HG02571 (cell line): ENCODE results near the gene SLC26A11.
"Not testable (repeated sequence)": the region's sequence is repeated elsewhere in the genome, so short reads cannot be mapped to it uniquely, and the experiment has no call there.

Source experiments
- ATAC-seq: cut with Tn5 transposase; IDR thresholded peaks from one replicate; pipeline ENCODE4 v1.9.1; 2021; ENCODE audit warnings: mild to moderate bottlenecking, moderate library complexity; ENCODE audit not compliant: unreplicated experiment

Gene SLC26A11

GRCh38 chr17:80237386-80237785, 17.2 kb downstream of the SLC26A11 start:
- no peak for ATAC-seq

DNA sequence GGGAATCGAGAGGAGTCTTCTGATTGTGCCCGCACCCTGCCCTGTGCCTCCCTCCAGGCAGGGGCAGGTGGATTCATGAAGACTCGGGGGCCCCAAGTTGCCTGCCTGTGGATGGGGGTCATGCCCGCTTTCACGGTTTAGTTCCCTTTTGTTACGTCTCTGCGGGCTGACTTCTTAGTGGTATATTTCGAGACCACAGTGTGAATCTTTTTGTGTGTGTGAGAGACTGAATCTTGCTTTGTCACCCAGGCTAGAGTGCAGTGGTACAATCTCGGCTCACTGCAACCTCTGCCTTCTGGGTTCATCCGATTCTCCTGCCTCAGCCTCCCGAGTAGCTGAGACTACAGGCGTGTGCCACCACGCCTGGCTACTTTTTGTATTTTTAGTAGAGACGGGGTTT, 22.3 kb downstream of the SLC26A11 start:
- no peak for ATAC-seq

GRCh38 chr17:80243526-80244433, 23.6 kb downstream of the SLC26A11 start:
- ATAC-seq: no peak

- not testable (repeated sequence) for ATAC-seq
Observed at GRCh38 chr17:80244448-80244847, 24.2 kb downstream of the SLC26A11 start.

GRCh38 chr17:80244871-80245509, 24.8 kb downstream of the SLC26A11 start:
- ATAC-seq: no peak

DNA sequence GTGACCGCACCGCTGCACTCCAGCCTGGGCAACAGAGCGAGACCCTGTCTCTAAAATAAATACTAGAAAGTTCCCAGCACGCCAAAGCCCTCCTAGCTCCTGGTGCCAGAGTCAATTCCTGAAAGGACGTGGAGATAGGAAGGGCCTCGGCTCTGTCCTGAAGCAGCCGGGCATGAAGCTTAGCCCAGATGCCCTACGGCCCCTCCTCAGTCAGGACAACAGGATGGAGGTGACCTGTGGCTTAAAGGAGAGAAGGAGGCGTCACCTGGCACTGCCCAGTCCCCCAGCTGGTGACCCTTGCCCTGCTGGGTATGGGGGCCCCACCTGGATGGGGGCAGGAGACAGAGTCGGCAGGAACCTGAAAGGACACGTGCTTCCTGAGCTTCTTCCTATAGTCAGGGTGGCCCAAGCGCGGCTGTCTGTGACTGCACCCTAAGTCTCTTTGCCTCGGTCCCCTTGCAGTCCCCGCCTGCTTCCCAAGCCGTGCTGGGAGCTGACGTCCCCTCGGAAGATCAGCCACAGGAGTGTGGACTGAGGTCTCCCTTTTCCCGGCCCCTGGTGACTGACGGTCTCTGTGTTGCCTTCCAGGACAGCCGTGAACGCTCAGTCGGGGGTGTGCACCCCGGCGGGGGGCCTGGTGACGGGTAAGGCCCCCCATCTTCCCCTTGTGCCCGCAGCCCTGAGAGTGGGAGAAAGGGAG, 25.5 kb downstream of the SLC26A11 start:
- no peak for ATAC-seq

DNA sequence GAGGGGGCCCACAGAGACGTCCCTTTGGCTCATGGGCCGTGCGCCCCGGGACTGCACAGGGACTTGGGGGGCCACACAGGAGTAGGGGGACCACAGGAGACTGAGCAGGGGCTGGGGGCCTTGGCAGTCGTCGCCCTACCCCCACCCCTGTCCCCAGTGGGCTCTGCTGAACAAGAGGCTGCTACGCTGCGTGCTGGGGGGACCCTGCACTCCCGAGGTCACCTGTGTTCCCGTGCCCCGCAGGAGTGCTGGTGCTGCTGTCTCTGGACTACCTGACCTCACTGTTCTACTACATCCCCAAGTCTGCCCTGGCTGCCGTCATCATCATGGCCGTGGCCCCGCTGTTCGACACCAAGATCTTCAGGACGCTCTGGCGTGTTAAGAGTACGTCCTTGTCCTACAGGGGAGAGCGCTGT, 26.0 kb downstream of the SLC26A11 start:
- no peak for ATAC-seq

- ATAC-seq: no peak
Observed at GRCh38 chr17:80246726-80247125, 26.5 kb downstream of the SLC26A11 start.

DNA sequence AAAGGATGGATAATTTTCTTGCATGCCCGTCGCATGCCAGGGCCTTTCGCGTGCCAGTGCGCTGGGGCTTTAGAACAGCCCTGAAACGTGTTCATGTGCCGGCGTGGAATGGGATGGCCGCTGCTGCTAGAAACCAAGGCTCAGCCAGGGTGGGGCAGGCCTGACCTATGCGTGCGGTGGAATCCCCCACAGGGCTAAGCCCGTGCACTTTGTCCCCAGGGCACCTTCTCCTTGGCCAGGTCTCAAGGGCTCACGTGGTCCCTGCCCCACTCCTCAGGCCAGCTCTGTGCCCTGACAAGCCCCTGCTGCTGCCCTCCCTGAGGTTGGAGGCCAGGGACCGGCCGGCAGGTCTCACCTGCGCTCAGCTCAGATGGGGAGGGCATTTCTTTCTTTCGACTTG, 27.3 kb downstream of the SLC26A11 start:
- ATAC-seq: no peak

DNA sequence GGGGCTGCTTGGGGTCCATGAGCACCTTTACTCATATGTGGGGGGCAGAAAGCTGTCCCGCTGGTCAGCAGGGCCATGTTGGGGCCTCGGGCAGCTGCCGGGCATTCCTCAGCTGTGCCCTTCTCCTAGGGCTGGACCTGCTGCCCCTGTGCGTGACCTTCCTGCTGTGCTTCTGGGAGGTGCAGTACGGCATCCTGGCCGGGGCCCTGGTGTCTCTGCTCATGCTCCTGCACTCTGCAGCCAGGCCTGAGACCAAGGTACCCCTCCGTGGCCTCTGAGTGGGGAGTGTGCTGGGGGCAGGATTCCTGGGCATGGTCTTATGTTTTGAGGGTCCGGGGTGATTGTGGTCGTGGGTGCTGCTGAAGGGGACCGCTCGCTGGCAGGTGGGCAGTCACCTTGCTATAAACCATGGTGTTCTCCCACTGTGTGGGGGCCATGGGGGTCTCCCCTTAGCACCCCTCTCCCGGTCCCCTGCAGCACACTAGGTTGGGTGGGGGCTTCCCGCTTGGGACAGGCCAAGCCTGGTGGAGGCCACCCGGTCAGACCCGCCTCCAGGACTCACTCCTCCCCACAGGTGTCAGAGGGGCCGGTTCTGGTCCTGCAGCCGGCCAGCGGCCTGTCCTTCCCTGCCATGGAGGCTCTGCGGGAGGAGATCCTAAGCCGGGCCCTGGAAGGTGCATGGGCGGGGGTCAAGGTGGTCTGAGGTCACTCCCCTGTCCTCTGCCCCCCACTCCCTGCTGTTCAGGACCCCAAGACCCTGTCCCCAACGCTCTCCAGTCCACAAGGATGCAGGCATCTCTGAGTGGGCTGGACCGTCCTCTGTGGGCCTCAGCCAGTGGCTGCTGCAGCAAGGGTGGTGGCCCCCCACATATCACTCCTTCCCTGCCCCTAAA, 28.0 kb downstream of the SLC26A11 start:
- no peak for ATAC-seq

DNA sequence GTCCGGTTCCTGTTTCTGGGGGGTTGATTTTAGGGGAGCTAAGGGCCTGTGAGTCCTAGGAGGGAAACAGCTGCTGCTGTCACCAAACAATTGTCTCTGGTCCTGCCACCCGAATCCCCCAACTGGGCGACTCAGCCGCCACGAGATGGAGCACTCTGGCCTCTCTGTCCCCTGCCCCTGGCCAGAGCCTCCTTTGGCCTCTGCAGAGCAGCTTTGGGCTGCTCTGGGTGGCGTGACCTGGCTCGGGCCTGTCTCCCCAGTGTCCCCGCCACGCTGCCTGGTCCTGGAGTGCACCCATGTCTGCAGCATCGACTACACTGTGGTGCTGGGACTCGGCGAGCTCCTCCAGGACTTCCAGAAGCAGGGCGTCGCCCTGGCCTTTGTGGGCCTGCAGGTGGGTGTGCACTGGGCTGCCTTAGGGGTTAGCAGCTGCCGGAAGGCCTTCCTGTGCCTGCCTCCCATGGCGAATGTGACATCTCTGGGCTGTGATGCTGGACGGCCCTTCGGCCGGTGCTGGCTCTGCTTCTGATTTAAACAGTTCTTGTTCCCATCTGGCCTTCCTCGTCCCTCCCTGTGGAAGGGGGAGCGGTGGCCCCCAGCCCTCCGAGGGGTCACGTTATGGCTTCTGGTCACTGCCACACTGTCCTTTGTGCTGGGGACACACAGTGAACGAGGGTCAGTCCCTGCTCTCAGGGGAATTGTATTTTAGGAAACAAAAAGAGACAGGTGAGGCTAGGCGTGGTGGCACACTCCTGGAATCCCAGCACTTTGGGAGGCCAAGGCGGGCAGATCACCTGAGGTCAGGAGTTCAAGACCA, 28.9 kb downstream of the SLC26A11 start:
- no peak for ATAC-seq

DNA sequence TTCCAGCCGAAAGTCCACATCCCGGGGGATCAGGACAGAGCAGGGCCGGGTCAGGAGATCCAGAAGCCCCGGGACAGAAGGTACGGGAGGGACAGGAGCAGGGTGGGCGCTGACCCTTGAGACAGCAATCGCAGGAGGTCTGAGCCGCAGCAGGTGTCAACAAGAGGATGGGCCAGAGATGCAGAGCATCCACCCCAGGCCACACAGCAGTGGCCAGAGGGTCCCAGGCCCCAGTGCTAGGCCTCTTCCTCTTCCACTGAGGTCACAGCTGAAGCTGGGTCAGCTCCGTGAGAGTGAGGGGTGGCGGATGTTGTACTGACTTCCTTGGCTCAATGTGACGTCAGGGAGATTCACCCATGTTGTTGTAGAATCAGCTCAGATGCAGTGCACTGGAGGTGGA, 31.7 kb downstream of the SLC26A11 start:
- ATAC-seq: no peak

DNA sequence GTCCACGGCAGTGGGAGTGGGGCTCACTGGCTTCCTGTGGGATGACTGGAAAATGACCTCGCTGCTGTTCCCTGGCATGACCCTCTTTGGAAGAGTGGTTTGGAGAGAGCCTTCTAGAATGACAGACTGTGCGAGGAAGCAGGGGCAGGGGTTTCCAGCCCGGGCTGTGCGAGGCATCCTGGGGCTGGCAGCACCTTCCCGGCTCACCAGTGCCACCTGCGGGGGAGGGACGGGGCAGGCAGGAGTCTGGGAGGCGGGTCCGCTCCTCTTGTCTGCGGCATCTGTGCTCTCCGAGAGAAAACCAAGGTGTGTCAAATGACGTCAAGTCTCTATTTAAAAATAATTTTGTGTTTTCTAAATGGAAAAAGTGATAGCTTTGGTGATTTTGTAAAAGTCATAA, 32.6 kb downstream of the SLC26A11 start:
- ATAC-seq: no peak

DNA sequence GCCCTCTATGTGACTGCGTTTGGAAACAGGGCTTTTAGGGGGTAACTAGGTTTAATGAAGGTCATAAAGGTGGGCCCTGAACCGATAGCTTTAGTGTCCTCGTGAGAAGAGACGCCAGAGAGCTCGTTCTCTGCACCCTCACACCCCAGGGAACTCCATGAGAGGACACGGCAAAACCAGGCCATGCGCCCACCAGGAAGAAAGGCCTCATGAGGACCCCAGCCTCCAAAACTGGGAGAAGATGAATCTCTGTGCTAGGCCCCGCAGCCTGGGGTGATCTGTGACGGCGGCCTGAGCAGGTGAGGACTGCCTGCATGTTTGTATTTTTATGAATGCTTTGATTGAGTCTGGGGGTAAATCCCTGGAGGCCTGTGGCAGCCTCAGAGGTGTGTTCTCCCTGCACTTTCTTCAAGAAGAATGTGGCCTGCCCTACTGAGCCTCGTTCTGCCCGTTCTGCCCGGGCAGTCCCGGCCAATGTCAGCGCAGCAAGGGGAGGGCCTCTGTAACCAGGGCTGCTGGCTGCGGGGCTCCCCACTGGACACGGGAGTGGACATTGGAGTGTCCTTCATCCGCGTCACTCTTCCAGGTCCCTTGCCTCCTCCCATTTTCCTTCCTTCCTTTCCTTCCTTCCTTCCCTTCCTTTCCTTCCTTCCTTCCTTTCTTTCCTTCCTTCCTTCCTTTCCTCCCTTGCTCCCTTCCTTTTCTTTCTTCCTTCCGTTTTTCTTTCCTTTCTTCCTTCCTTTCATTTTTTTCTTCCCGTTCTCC, 33.6 kb downstream of the SLC26A11 start:
- no peak for ATAC-seq

GRCh38 chr17:80254396-80255251, 34.4 kb downstream of the SLC26A11 start:
- no peak for ATAC-seq

GRCh38 chr17:80256034-80256350, 35.8 kb downstream of the SLC26A11 start:
- no peak for ATAC-seq

- no peak for ATAC-seq
Observed at GRCh38 chr17:80257716-80258213, 37.5 kb downstream of the SLC26A11 start.

DNA sequence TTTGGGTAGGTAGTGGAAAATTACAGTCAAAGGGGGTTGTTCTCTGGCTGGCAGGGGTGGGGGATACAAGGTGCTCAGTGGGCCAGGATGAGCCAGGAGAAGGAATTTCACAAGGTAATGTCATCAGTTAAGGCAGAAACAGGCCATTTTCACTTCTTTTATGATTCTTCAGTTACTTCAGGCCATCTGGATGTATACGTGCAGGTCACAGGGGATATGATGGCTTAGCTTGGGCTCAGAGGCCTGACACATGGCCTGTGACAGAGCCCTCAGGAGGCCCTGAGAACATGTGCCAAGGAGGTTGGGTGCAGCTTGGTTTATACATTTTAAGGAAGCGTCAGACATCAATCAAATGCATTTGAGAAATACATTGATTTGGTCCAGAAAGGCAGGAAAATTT, 38.1 kb downstream of the SLC26A11 start:
- not testable (repeated sequence) for ATAC-seq
